ENCODE results near the gene ARHGAP26.

Gene ARHGAP26

GRCh38 chr5:143267186-143267585 is 497.0 kb downstream of the ARHGAP26 start:
- DNase-seq = no peak

- no peak for DNase-seq
Observed at GRCh38 chr5:143268388-143268787, 498.2 kb downstream of the ARHGAP26 start.

GRCh38 chr5:143271431-143271830 is 501.3 kb downstream of the ARHGAP26 start:
- no peak for DNase-seq

GRCh38 chr5:143274952-143275351 is 504.8 kb downstream of the ARHGAP26 start:
- DNase-seq = no peak

- no peak for DNase-seq
Observed at GRCh38 chr5:143275512-143276363, 505.6 kb downstream of the ARHGAP26 start.

GRCh38 chr5:143277536-143277935 is 507.4 kb downstream of the ARHGAP26 start:
- no peak for DNase-seq

All from suppressor macrophage treated with lipopolysaccharide for 4 hours (primary cell).